HAP-1 (cell line): ENCODE data around the gene MAP9.
"Not testable (repeated sequence)": the region's sequence is repeated elsewhere in the genome, so short reads cannot be mapped to it uniquely, and the experiment has no call there.

Experiments used
- DNase-seq, 2 experiments: peaks; one replicate each; pipeline ENCODE4 v3.0.0-alpha.2; 2016 to 2020; ENCODE audit warnings: low spot score in 2 of 2
- H3K27me3 ChIP-seq: fragments of 250-450 bp; sonication (Bioruptor Pico); 2 replicates; pipeline ENCODE4 v1.5.1; 2020; ENCODE audit warnings: low read depth, mild to moderate bottlenecking, moderate library complexity
- H3K36me3 ChIP-seq: fragments of 250-450 bp; sonication (Bioruptor Pico); replicated peaks from 2 replicates; pipeline ENCODE4 v1.5.1; 2020; ENCODE audit warnings: mild to moderate bottlenecking
- H3K4me1 ChIP-seq: fragments of 250-450 bp; sonication (Bioruptor Pico); 2 replicates; pipeline ENCODE4 v1.5.1; 2020; ENCODE audit warnings: mild to moderate bottlenecking
- H3K4me3 ChIP-seq: fragments of 250-450 bp; sonication (Bioruptor Pico); 2 replicates; pipeline ENCODE4 v1.5.1; 2020; ENCODE audit warnings: mild to moderate bottlenecking, moderate library complexity
- H3K9me3 ChIP-seq: fragments of 250-450 bp; sonication (Bioruptor Pico); 2 replicates; pipeline ENCODE4 v1.5.1; 2020; ENCODE audit warnings: mild to moderate bottlenecking, moderate library complexity
- in situ Hi-C: fragments of 300-500 bp; cut with MboI; formaldehyde crosslinking; loops from 3 replicates; pipeline ENCODE4 v1.14.3; 2020; ENCODE audit warnings: low sequenced_read_pairs, inconsistent platforms, mixed read lengths

The MAP9 gene

DNA sequence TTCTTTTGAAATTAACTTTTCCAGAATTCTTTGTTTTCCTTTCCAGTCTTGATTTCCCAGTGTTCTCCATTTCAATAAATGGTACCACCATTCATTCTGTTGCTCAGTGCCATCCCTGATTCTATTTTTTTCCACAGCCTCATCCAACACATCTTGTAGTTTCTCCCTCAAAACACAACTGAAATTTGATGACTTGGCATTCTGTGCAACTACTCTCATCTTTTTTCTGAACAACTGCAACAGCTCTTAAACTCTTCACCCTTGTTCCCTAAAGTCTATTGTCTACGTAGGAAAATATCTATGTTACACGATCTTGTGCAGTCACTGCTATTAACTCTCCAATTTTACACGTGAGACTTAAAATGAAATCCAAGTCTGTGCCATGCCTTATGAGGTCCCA is 40.5 kb downstream of the MAP9 start:
- in situ Hi-C loops, result no loop called here
- Histone ChIP-seq H3K9me3 (no peaks in the 10 kb centered on the region), H3K4me1 (no peaks in the 10 kb centered on the region), H3K4me3 (no peak overlapping the region), H3K27me3 (no peaks in the 10 kb centered on the region), H3K36me3 (no peaks in the 10 kb centered on the region)
- DNase-seq, result no peak

- H3K4me3 ChIP-seq, result no peak overlapping the region
- in situ Hi-C loops, result no loop called here
Observed at GRCh38 chr4:155331478-155331877, 45.3 kb downstream of the MAP9 start.

DNA sequence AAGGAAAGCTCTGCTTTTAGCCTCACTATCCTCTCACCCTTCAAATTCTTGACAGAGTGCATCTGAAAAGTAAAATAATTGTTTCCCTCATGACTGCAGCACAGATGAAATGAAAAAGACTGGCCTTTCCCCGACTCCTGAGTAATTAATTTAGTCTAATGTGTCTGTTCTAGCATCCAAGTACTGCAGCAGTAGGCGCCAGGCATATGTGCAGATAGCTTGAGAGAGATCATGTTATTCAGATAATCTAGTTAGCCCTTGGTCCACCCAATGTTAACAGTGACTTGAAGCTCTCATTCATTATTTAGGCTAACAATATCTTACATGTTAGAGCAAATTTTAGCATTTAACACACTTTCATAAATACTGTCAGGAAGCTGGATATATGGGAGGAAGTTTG is 54.0 kb downstream of the MAP9 start:
- in situ Hi-C loops, result no loop called here
- Histone ChIP-seq H3K36me3 (no peaks in the 10 kb centered on the region), H3K27me3 (no peaks in the 10 kb centered on the region), H3K4me3 (no peak overlapping the region), H3K9me3 (no peaks in the 10 kb centered on the region), H3K4me1 (no peaks in the 10 kb centered on the region)
- no peak for DNase-seq

More at GRCh38 chr4:155331478-155331877, 45.3 kb downstream of the MAP9 start:
- H3K36me3 ChIP-seq, result no peaks in the 10 kb centered on the region
- no peak for DNase-seq
- H3K9me3 ChIP-seq, result no peaks in the 10 kb centered on the region
- H3K4me1 ChIP-seq, result no peaks in the 10 kb centered on the region
- H3K27me3 ChIP-seq, result no peaks in the 10 kb centered on the region; the same call in 1 of the 2 replicates

- H3K4me3 ChIP-seq, result no peak overlapping the region
- DNase-seq, result no peak
- H3K27me3 ChIP-seq, result no peaks in the 10 kb centered on the region
- no peaks in the 10 kb centered on the region for H3K4me1 ChIP-seq
- H3K36me3 ChIP-seq, result no peaks in the 10 kb centered on the region
- no peaks in the 10 kb centered on the region for H3K9me3 ChIP-seq
- in situ Hi-C loops, result no loop called here
Observed at GRCh38 chr4:155321006-155321405, 55.8 kb downstream of the MAP9 start.

GRCh38 chr4:155319516-155319915 is 57.2 kb downstream of the MAP9 start:
- Histone ChIP-seq H3K4me1 (no peaks in the 10 kb centered on the region), H3K27me3 (no peaks in the 10 kb centered on the region), H3K9me3 (no peaks in the 10 kb centered on the region), H3K4me3 (no peak overlapping the region), H3K36me3 (no peaks in the 10 kb centered on the region)
- DNase-seq, result no peak
- in situ Hi-C loops, result no loop called here

DNA sequence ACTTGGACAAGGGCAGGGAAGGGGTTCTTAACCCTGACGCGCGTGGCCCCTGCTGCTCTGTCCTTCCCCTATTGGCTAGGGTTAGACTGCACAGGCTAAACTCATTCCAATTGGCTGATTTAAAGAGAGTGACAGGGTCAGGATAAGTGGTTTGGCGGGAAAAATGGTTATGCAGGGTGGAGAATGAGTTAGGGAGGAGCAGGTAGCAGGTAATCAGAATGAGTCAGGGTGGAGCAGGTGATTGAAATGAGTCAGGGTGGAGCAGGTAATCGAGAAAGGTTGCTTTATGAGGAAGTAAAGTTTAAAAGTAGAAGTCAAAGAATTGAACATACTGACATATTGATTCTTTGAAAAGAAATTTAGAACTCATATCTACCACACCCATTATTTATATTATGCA is 64.7 kb downstream of the MAP9 start:
- H3K27me3 ChIP-seq, in situ Hi-C loops, H3K4me1 ChIP-seq, DNase-seq, H3K9me3 ChIP-seq, H3K4me3 ChIP-seq, H3K36me3 ChIP-seq: not testable (repeated sequence)

DNA sequence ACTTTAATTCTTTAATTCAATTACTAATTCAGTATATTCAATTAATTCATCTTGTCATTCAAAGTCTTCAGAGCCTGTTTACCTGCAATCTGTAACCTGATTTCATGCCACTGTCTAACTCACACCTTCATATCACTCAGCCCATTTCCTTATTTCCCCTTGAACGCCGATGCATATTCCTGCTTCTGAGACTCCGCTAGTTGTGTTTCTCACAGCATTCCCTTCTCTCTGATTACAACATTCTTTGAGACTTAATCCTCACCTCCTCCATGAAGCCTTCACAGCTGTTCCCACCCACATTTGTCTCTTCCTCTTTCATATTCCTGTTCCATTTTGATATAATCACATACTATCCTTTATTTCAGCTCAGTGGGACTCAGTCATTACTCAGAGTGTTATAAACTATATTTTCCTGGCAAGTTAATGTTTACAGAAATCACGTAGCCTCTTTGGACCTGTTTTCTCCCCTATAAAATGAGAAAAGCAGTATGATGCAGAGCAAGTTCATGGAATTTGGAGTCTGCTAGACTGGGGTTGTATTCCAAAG is 69.0 kb downstream of the MAP9 start:
- no peak for DNase-seq
- Histone ChIP-seq H3K4me3 (no peak overlapping the region), H3K9me3 (no peaks in the 10 kb centered on the region), H3K4me1 (no peaks in the 10 kb centered on the region), H3K27me3 (no peaks in the 10 kb centered on the region), H3K36me3 (no peaks in the 10 kb centered on the region)
- in situ Hi-C loops, result no loop called here

- H3K9me3 ChIP-seq, result no peaks in the 10 kb centered on the region
- DNase-seq, result no peak
- in situ Hi-C loops, result no loop called here
- H3K36me3 ChIP-seq, result no peaks in the 10 kb centered on the region
- no peaks in the 10 kb centered on the region for H3K4me1 ChIP-seq
- no peaks in the 10 kb centered on the region for H3K27me3 ChIP-seq
- H3K4me3 ChIP-seq, result no peak overlapping the region
Observed at GRCh38 chr4:155305619-155306018, 71.1 kb downstream of the MAP9 start.

GRCh38 chr4:155304375-155304774 is 72.4 kb downstream of the MAP9 start:
- Histone ChIP-seq H3K36me3 (no peaks in the 10 kb centered on the region), H3K4me1 (no peaks in the 10 kb centered on the region), H3K27me3 (no peaks in the 10 kb centered on the region), H3K9me3 (no peaks in the 10 kb centered on the region), H3K4me3 (no peak overlapping the region)
- in situ Hi-C loops, result no loop called here
- no peak for DNase-seq

DNA sequence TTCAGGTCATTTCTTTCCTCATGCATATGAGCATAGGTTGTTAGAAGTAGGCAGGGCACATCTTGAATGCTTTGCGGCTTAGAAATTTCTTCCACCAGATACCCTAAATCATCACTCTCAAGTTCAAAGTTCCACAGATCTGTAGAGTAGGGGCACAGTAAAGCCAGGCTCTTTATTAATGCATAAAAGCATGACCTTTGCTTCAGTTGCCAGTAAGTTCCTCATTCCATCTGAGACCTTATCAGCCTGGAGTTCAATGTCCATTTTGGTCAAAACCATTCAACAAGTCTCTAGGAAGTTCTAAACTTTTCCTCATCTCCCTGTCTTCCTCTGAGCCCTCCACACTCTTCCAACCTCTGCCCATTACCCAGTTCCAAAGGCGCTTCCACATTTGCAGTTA is 77.7 kb downstream of the MAP9 start:
- Histone ChIP-seq H3K27me3 (no peaks in the 10 kb centered on the region), H3K4me3 (no peak overlapping the region), H3K9me3 (no peaks in the 10 kb centered on the region), H3K4me1 (peaks cover under 1% of the 10 kb centered on the region; the same call in 1 of the 2 replicates), H3K36me3 (no peaks in the 10 kb centered on the region)
- no peak for DNase-seq
- in situ Hi-C loops, result no loop called here
